Type B pancreatic cell (in vitro differentiated cells): ENCODE measurements around the gene GNB1L. TPM values are rescaled to one million over a fixed set of nuclear protein-coding genes. Genes with fewer than 3 reads are reported as not detected.
A peak's percentile ranks its signal among the peaks of the same experiment; 100 is the strongest.

Experiments
- DNase-seq: peaks from one replicate; pipeline ENCODE4 v3.0.0; 2021; ENCODE audit warnings: mixed read lengths; ENCODE audit not compliant: unreplicated experiment; ENCODE audit errors: extremely low spot score
- H3K27ac Mint-ChIP-seq: 2 replicates; pipeline ENCODE4 v1.8.0; 2021; ENCODE audit warnings: mild to moderate bottlenecking, mixed read lengths
- H3K27me3 Mint-ChIP-seq: 2 replicates; pipeline ENCODE4 v1.8.0; 2021; ENCODE audit warnings: mixed read lengths
- H3K36me3 Mint-ChIP-seq: 2 replicates; pipeline ENCODE4 v1.8.0; 2021; ENCODE audit warnings: mixed read lengths
- H3K4me1 Mint-ChIP-seq: one replicate; pipeline ENCODE4 v1.8.0; 2021; ENCODE audit warnings: mixed read lengths; ENCODE audit not compliant: unreplicated experiment
- H3K4me3 Mint-ChIP-seq: 2 replicates; pipeline ENCODE4 v1.8.0; 2021; ENCODE audit warnings: mild to moderate bottlenecking, mixed read lengths
- H3K9me3 Mint-ChIP-seq: 2 replicates; pipeline ENCODE4 v1.8.0; 2021; ENCODE audit warnings: mixed read lengths
- total RNA-seq: library from RNA; stranded (reverse); gene quantifications from 2 replicates; pipeline ENCODE4 v1.2.1, GENCODE V29; 2021; ENCODE audit warnings: low replicate concordance
- TF ChIP-seq, protein P1 (sequence below): fragments of 200-600 bp; sonication (generic); conservative IDR thresholded peaks from 2 replicates; pipeline ENCODE4 v1.5.0; 2021; ENCODE audit warnings: antibody characterized with exemption, mild to moderate bottlenecking

Gene GNB1L
- total RNA-seq, 1 donor from 2014 or later = 7.7 TPM

DNA sequence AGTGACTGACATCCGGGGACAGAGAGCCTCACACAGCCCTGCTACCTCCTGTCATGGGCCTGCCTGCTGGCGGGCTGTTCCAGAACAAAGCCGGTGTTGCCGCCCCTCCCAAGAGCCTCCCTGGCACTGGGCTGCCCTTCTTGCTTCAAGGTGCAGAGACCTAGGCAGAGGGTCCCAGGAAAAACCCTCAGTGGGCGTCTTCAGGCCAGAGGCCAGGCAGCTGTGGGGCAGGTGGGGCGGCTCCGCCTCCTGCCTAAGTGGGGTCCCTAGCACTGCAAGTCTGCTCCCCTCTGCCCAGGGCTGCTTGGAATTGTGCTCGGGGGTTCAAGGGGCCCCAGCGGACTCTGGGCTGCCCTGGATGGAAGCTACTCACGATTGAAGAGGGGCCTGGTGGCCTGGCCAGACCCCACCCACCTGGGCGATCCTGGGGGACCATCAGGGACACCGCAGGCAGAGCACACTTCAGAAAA is 20.4 kb upstream of the GNB1L start:
- Mint-ChIP-seq H3K27me3 (no peaks in the 10 kb centered on the region), H3K4me1 (peaks cover 5% of the 10 kb centered on the region), H3K9me3 (no peaks in the 10 kb centered on the region), H3K27ac (peak overlapping the region; percentile 55), H3K36me3 (no peaks in the 10 kb centered on the region), H3K4me3 (no peak overlapping the region)
- TF ChIP-seq, protein P1, sequence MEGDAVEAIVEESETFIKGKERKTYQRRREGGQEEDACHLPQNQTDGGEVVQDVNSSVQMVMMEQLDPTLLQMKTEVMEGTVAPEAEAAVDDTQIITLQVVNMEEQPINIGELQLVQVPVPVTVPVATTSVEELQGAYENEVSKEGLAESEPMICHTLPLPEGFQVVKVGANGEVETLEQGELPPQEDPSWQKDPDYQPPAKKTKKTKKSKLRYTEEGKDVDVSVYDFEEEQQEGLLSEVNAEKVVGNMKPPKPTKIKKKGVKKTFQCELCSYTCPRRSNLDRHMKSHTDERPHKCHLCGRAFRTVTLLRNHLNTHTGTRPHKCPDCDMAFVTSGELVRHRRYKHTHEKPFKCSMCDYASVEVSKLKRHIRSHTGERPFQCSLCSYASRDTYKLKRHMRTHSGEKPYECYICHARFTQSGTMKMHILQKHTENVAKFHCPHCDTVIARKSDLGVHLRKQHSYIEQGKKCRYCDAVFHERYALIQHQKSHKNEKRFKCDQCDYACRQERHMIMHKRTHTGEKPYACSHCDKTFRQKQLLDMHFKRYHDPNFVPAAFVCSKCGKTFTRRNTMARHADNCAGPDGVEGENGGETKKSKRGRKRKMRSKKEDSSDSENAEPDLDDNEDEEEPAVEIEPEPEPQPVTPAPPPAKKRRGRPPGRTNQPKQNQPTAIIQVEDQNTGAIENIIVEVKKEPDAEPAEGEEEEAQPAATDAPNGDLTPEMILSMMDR = no peak
- DNase-seq = no peak

DNA sequence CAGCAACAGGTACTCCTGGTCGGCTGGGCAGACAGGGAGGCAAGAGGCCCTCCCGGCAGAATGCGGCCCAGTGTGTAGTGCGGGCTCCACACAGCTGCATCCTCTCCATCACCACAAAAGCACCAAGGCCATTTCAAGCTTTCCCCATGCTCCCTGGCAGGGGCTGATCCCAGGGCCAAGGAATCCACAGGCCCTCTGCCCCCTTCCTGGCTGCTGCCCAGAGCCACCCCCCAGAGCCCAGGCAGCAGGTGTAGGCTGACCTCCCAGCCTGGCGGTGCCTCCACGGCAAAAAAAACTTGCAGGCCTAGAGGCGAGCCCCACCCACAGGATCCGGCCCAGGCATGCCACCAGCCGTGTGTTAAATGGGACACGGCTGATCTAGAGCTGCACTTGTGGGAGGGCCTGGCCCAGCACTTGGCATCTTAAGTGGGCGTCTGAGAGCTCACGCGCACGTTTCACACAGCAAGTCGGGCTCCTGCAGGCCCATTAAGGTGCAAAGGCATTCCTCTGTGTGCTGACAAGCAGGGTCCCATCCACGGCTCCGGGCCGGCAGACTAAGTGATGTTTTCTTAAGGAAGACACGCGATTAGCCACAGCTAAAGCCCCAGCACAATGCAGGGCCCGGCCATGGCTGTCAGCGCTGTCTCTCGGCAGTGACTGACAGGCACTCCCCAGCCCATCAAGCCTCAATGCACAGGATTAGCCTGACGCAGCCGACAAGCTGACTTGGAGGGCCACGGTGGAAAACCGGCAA is 19.8 kb upstream of the GNB1L start:
- DNase-seq = peak; percentile 66
- TF ChIP-seq, protein P1 = no peak
- H3K27ac Mint-ChIP-seq = peak overlapping the region; percentile 55
- no peaks in the 10 kb centered on the region for H3K9me3 Mint-ChIP-seq
- H3K27me3 Mint-ChIP-seq = no peaks in the 10 kb centered on the region
- H3K4me3 Mint-ChIP-seq = no peak overlapping the region
- H3K36me3 Mint-ChIP-seq = no peaks in the 10 kb centered on the region
- peaks cover 5% of the 10 kb centered on the region for H3K4me1 Mint-ChIP-seq

DNA sequence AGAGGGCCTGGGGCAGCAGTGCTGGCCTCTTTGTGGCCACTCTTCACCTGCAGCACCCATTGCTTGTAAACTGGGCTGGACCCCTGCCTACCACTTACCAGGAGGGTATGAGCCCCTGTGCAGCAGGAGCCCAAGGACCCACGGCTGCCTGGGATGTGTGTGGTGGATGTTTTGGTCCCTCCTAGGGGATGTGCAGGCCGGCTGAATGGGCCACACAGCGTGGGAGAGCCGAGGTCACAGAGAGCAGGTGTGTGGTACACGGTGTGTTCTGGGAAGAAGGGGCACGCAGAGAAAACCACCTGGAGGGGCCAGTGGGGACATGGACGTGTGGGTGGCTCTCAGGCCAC is 19.3 kb upstream of the GNB1L start:
- TF ChIP-seq, protein P1 = no peak
- no peak overlapping the region for H3K4me3 Mint-ChIP-seq
- H3K4me1 Mint-ChIP-seq = peaks cover 2% of the 10 kb centered on the region
- H3K27me3 Mint-ChIP-seq = no peaks in the 10 kb centered on the region
- DNase-seq = no peak
- H3K27ac Mint-ChIP-seq = no peak overlapping the region
- H3K36me3 Mint-ChIP-seq = no peaks in the 10 kb centered on the region
- H3K9me3 Mint-ChIP-seq = no peaks in the 10 kb centered on the region

GRCh38 chr22:19873138-19873959 is 18.7 kb upstream of the GNB1L start:
- no peaks in the 10 kb centered on the region for H3K27me3 Mint-ChIP-seq
- H3K27ac Mint-ChIP-seq = no peak overlapping the region
- H3K4me1 Mint-ChIP-seq = no peaks in the 10 kb centered on the region
- TF ChIP-seq, protein P1 = no peak
- DNase-seq = peak; percentile 64
- no peaks in the 10 kb centered on the region for H3K36me3 Mint-ChIP-seq
- H3K9me3 Mint-ChIP-seq = no peaks in the 10 kb centered on the region
- no peak overlapping the region for H3K4me3 Mint-ChIP-seq

DNA sequence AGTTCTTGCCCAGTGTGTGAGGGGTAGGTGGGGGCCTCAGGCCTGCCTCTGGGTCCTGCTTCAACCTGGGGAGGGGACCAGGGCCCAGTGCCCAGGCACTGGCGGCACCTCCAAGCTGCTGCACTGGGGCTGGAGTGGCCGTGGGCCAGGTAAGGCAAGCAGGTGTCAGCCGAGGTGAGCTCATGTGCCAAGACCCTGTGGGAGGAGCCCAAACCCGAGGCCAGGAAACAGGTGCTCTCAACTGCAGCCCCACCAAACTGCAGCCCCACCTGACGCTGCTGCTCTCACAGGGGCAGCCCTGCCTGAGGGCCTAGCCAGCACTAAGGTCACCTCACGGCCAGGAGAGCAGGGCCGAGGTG is 18.1 kb upstream of the GNB1L start:
- Mint-ChIP-seq H3K36me3 (no peaks in the 10 kb centered on the region), H3K9me3 (no peaks in the 10 kb centered on the region), H3K4me1 (no peaks in the 10 kb centered on the region), H3K27me3 (no peaks in the 10 kb centered on the region), H3K4me3 (no peak overlapping the region), H3K27ac (no peak overlapping the region)
- no peak for DNase-seq
- TF ChIP-seq, protein P1 = no peak
